K562 (cell line): Measurements from ENCODE around the gene PPP1R9A.

Experiments
- PCBP1 ChIP-seq: fragments of 200-400 bp; formaldehyde crosslinking; IDR thresholded peaks from 2 replicates; pipeline ENCODE4 v1.6.1; 2018; ENCODE audit warnings: mild to moderate bottlenecking, low read depth, low read length; ENCODE audit not compliant: poor library complexity, severe bottlenecking
- RAD21 ChIP-seq, 2 experiments: fragments of 250-450 bp in 1 of 2; fragments of 450-650 bp in 1 of 2; sonication (Bioruptor Pico) in 1 of 2; formaldehyde crosslinking in 1 of 2; IDR thresholded peaks in 1 of 2; conservative IDR thresholded peaks in 1 of 2; 2 replicates each; pipeline versions ENCODE4 v1.4.0 to v1.8.0; 2020 to 2022; ENCODE audit warnings: mild to moderate bottlenecking in 2 of 2, moderate library complexity in 1 of 2
- TOE1 ChIP-seq, 2 experiments: fragments of 450-650 bp in 1 of 2; sonication (generic) in 1 of 2; formaldehyde crosslinking in 1 of 2; IDR thresholded peaks; 2 replicates each; pipeline versions ENCODE4 v1.7.1 to v1.8.0; 2016 to 2022; ENCODE audit warnings: borderline replicate concordance in 2 of 2, mild to moderate bottlenecking in 2 of 2, antibody characterized with exemption in 1 of 2, inconsistent platforms in 1 of 2, low read depth in 1 of 2, missing genetic modification reagents in 1 of 2, moderate library complexity in 1 of 2
- ZNF121 ChIP-seq: sonication (generic); formaldehyde crosslinking; conservative IDR thresholded peaks from 2 replicates; pipeline ENCODE4 v1.8.0; 2022; ENCODE audit warnings: missing genetic modification reagents
- ZNF551 ChIP-seq: fragments of 250-450 bp; sonication (Bioruptor Pico); IDR thresholded peaks from 2 replicates; pipeline ENCODE4 v1.5.0; 2021; ENCODE audit warnings: mild to moderate bottlenecking, moderate library complexity
- TF ChIP-seq, protein P1 (sequence below): IDR thresholded peaks from 3 replicates; pipeline ENCODE4 v1.6.1; 2011; ENCODE audit warnings: borderline replicate concordance, mild to moderate bottlenecking; ENCODE audit not compliant: insufficient read length, insufficient read depth
- TF ChIP-seq, protein P2 (sequence below): sonication (generic); formaldehyde crosslinking; IDR thresholded peaks from 2 replicates; pipeline ENCODE4 v1.8.1; 2023; ENCODE audit warnings: mild to moderate bottlenecking, missing genetic modification reagents
- TF ChIP-seq, protein P3 (sequence below): fragments of 250-450 bp; sonication (Bioruptor Pico); IDR thresholded peaks from 2 replicates; pipeline ENCODE4 v1.5.0; 2022; ENCODE audit warnings: mild to moderate bottlenecking
- TF ChIP-seq, protein P4 (sequence below), 3 experiments: IDR thresholded peaks in 2 of 3; conservative IDR thresholded peaks in 1 of 3; 2 replicates each; pipeline ENCODE4 v1.5.1; 2011 to 2012; ENCODE audit warnings: low read length in 3 of 3, mild to moderate bottlenecking in 3 of 3, control low read depth in 2 of 3, improper control_type of control experiment in 1 of 3, inconsistent platforms in 1 of 3, low read depth in 1 of 3, mixed read lengths in 1 of 3, moderate library complexity in 1 of 3; ENCODE audit not compliant: insufficient read depth in 2 of 3

DNA sequence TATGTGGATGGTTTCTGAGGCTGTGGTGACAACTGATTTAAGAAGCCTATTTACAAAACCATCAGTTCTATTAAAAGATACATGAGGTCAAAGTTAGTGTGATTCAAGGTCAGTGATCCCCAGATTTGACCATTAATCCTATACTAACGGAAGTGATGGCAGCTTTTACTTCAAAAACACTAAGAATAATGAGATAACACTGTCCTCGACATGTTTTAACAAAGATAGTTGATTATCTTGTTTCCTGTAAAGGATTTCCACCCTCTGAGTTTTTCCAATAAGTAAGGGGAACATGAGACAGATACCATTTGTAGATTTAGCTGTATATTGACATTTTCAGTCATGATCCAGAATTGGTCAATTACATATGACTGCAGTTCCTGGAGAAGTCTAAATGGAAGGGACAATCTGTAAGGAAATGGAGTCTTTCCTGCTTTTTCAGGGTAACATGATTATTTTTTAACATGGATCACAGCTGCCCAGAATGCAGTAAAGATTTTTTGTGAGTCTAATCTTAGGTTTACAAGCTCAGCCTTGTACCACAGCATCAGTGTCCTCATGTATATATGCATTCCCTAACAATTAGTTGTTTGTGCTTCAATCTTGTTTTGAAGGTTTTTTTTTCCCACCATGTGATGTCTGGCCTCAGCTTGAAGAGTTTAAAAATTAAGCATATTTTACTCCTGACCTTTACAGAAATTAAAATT, 188.0 kb downstream of the PPP1R9A start:
- TF ChIP-seq, protein P1, sequence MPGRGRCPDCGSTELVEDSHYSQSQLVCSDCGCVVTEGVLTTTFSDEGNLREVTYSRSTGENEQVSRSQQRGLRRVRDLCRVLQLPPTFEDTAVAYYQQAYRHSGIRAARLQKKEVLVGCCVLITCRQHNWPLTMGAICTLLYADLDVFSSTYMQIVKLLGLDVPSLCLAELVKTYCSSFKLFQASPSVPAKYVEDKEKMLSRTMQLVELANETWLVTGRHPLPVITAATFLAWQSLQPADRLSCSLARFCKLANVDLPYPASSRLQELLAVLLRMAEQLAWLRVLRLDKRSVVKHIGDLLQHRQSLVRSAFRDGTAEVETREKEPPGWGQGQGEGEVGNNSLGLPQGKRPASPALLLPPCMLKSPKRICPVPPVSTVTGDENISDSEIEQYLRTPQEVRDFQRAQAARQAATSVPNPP = no peak
- TF ChIP-seq, protein P2, sequence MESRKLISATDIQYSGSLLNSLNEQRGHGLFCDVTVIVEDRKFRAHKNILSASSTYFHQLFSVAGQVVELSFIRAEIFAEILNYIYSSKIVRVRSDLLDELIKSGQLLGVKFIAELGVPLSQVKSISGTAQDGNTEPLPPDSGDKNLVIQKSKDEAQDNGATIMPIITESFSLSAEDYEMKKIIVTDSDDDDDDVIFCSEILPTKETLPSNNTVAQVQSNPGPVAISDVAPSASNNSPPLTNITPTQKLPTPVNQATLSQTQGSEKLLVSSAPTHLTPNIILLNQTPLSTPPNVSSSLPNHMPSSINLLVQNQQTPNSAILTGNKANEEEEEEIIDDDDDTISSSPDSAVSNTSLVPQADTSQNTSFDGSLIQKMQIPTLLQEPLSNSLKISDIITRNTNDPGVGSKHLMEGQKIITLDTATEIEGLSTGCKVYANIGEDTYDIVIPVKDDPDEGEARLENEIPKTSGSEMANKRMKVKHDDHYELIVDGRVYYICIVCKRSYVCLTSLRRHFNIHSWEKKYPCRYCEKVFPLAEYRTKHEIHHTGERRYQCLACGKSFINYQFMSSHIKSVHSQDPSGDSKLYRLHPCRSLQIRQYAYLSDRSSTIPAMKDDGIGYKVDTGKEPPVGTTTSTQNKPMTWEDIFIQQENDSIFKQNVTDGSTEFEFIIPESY = no peak
- TF ChIP-seq PCBP1 (no peak), ZNF121 (CRISPR knock-in tag) (no peak), TOE1 (IDR thresholded peaks at IDR 0.05; ENCODE audit: borderline replicate concordance) (no peak), TOE1 (CRISPR knock-in tag; IDR thresholded peaks at IDR 0.05; ENCODE audit: borderline replicate concordance, low read depth) (no peak), ZNF551 (no peak), RAD21 (CRISPR knock-in tag; conservative IDR thresholded peaks at IDR 0.05 in 1 of 2, IDR thresholded peaks at IDR 0.05 in 1 of 2) (no peak)
- TF ChIP-seq, protein P3, sequence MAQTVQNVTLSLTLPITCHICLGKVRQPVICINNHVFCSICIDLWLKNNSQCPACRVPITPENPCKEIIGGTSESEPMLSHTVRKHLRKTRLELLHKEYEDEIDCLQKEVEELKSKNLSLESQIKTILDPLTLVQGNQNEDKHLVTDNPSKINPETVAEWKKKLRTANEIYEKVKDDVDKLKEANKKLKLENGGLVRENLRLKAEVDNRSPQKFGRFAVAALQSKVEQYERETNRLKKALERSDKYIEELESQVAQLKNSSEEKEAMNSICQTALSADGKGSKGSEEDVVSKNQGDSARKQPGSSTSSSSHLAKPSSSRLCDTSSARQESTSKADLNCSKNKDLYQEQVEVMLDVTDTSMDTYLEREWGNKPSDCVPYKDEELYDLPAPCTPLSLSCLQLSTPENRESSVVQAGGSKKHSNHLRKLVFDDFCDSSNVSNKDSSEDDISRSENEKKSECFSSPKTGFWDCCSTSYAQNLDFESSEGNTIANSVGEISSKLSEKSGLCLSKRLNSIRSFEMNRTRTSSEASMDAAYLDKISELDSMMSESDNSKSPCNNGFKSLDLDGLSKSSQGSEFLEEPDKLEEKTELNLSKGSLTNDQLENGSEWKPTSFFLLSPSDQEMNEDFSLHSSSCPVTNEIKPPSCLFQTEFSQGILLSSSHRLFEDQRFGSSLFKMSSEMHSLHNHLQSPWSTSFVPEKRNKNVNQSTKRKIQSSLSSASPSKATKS = no peak
- TF ChIP-seq, protein P4, sequence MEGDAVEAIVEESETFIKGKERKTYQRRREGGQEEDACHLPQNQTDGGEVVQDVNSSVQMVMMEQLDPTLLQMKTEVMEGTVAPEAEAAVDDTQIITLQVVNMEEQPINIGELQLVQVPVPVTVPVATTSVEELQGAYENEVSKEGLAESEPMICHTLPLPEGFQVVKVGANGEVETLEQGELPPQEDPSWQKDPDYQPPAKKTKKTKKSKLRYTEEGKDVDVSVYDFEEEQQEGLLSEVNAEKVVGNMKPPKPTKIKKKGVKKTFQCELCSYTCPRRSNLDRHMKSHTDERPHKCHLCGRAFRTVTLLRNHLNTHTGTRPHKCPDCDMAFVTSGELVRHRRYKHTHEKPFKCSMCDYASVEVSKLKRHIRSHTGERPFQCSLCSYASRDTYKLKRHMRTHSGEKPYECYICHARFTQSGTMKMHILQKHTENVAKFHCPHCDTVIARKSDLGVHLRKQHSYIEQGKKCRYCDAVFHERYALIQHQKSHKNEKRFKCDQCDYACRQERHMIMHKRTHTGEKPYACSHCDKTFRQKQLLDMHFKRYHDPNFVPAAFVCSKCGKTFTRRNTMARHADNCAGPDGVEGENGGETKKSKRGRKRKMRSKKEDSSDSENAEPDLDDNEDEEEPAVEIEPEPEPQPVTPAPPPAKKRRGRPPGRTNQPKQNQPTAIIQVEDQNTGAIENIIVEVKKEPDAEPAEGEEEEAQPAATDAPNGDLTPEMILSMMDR (IDR thresholded peaks at IDR 0.05 in 2 of 3, conservative IDR thresholded peaks at IDR 0.05 in 1 of 3; ENCODE audit: insufficient read depth in 2 of 3, low read depth in 1 of 3, low read length in 3 of 3) = no peak
